RWPE2 (cell line): Measurements from ENCODE around the gene NTMT2.
"Not testable (repeated sequence)": the region's sequence is repeated elsewhere in the genome, so short reads cannot be mapped to it uniquely, and the experiment has no call there.

Source experiments
- ATAC-seq: fragments of 200-7000 bp; cut with Tn5 transposase; 3 replicates; pipeline ENCODE4 v1.9.1; 2021; ENCODE audit warnings: low read depth
- DNase-seq: peaks from one replicate; pipeline ENCODE4 v3.0.0-alpha.2; 2020; ENCODE audit warnings: low spot score
- H3K27ac ChIP-seq: fragments of 450-650 bp; 2 replicates; pipeline ENCODE4 v1.5.1; 2017; ENCODE audit warnings: mild to moderate bottlenecking; ENCODE audit not compliant: poor library complexity, severe bottlenecking
- H3K27me3 ChIP-seq: fragments of 250-450 bp; sonication (Bioruptor Pico); 2 replicates; pipeline ENCODE4 v1.5.1; 2021; ENCODE audit warnings: mild to moderate bottlenecking, moderate library complexity; ENCODE audit not compliant: insufficient read depth, poor library complexity, severe bottlenecking
- H3K36me3 ChIP-seq: fragments of 250-450 bp; sonication (Bioruptor Pico); 2 replicates; pipeline ENCODE4 v1.5.1; 2020; ENCODE audit warnings: low read depth, mild to moderate bottlenecking, moderate library complexity
- H3K4me1 ChIP-seq: fragments of 250-450 bp; sonication (Bioruptor Pico); 2 replicates; pipeline ENCODE4 v1.5.1; 2021; ENCODE audit warnings: mild to moderate bottlenecking, moderate library complexity; ENCODE audit not compliant: insufficient read depth, poor library complexity, severe bottlenecking
- H3K4me3 ChIP-seq: fragments of 250-450 bp; sonication (Bioruptor Pico); 2 replicates; pipeline ENCODE4 v1.5.1; 2021; ENCODE audit warnings: mild to moderate bottlenecking, moderate library complexity; ENCODE audit not compliant: severe bottlenecking
- H3K9me3 ChIP-seq: fragments of 250-450 bp; sonication (Bioruptor Pico); 2 replicates; pipeline ENCODE4 v1.5.1; 2021; ENCODE audit warnings: mild to moderate bottlenecking, moderate library complexity; ENCODE audit not compliant: severe bottlenecking
- TF ChIP-seq, protein P1 (sequence below): fragments of 450-650 bp; IDR thresholded peaks from one replicate; pipeline ENCODE4 v1.5.1; 2017; ENCODE audit warnings: mild to moderate bottlenecking, moderate library complexity; ENCODE audit not compliant: poor library complexity, severe bottlenecking

Gene NTMT2

DNA sequence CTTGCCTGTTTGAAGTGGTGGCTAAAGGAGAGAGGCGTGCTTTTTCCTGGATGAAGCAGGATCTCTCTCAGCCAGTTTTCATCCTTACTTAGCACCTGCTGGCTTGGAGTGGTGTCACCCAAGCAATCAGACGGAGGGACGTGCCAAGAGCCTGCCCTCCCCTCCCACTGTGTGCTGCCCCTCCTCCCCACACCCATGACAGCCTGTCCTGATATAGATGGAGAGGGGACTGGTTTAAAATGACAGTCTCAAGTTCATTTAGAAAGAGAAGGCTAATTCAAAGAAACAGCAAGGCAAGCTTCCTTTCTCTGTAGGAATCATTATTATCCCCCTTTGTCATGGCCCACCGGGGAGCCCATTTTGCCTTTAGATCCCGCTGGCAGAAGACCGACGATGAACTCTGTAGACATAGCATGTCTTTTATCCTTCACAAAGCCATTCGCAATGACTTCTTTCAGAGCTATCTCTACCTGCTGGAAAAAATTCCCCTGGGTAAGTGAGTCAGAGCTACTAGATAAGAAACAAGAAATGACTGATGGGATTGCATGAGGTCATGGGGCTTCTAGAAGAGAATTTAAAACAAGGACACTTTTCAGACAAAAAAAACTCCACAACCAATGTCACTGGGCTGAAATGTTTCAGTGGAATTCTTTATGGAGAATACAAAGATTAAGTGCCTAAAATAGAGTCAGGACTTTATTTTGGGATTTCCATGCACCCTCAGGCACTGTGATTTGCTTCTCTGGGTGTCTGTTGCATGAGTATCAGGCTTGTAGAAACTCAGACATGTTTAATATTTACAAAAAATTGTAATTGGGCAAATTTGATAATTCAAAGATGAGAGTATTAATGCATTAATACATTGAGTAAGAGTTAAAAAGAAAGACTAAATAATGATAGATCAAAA lies at the start of gene NTMT2:
Gene NTMT2, plus strand, starts transcription at position 190 of the 907 bp plus-strand sequence. Its CDS starts 149 bp downstream, at position 339.
- H3K4me1 ChIP-seq, result no peaks in the 10 kb centered on the region
- TF ChIP-seq, protein P1, sequence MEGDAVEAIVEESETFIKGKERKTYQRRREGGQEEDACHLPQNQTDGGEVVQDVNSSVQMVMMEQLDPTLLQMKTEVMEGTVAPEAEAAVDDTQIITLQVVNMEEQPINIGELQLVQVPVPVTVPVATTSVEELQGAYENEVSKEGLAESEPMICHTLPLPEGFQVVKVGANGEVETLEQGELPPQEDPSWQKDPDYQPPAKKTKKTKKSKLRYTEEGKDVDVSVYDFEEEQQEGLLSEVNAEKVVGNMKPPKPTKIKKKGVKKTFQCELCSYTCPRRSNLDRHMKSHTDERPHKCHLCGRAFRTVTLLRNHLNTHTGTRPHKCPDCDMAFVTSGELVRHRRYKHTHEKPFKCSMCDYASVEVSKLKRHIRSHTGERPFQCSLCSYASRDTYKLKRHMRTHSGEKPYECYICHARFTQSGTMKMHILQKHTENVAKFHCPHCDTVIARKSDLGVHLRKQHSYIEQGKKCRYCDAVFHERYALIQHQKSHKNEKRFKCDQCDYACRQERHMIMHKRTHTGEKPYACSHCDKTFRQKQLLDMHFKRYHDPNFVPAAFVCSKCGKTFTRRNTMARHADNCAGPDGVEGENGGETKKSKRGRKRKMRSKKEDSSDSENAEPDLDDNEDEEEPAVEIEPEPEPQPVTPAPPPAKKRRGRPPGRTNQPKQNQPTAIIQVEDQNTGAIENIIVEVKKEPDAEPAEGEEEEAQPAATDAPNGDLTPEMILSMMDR, result no peak
- no peak within 1 kb of the TSS for H3K4me3 ChIP-seq
- H3K27me3 ChIP-seq, result no peaks in the 10 kb centered on the region
- DNase-seq, result no peak
- 0 out of 3 replicates have a peak, but pooled peaks have one; percentile 25 for ATAC-seq
- H3K9me3 ChIP-seq, result no peaks in the 10 kb centered on the region
- no peak within 1 kb of the TSS for H3K27ac ChIP-seq
- H3K36me3 ChIP-seq, result no peaks in the 10 kb centered on the region

DNA sequence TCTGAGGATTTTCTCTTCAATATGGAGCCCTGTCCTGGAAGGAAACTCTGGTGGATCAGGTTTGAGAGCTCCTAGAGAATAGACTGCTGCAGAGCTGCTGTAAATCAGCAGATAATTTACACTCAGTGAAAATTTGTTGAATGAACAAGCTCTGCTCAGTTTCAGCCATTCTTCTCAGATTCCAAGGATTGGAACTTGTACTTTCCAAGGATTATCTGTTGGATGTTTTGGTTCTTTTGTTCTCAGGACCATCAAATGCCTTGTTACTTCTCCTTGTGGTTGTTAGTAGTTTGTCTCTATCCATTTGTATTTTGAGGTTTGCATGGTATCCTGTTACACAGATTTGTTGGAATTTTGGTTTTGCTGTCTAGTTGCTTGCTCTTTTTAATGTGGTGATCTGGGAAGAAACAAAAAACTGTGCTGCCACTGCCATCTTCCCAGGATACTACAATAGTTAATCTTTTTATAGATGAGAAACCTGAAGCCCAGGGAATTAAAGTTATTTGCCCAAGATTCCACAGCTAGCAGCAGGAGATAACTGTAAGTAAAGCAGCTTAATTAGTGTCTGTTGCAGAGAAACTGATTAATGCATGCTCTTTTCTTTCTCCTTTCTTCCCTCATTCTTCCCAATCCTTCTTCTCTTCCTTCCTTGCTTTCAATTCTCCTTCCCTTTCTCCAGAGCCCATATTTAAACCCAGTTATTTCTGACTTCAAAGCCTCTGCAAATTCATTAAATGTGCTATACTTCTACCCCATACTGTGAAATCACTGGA lies 49.6 kb upstream of the NTMT2 start:
- H3K9me3 ChIP-seq, result no peaks in the 10 kb centered on the region
- DNase-seq, result no peak

DNA sequence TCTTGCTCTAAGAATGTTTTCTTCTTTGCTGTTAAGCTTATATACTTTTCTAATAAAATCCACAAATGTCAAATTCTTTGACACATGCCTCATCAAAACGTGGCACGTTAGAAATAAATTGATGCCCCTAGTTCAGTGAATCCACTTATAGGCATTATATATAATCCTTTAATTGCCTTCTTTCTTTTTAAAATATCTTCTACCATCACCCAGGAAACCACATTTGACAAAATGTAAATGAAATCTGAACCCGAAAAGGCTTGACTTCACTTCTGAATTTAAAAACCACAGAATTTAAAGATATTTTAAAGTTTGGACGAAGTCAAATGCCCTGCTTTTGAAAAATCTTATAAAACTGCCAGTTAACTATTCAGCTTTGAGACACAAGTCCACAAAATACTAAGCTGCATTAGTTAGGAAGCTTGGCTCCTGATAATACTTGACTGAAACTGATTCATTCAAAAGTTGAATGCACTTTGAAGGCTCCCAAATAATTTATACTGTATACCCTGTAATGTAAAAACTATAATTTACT lies 48.9 kb upstream of the NTMT2 start:
- Histone ChIP-seq H3K27ac (no peak overlapping the region), H3K4me1 (no peaks in the 10 kb centered on the region), H3K9me3 (no peaks in the 10 kb centered on the region), H3K4me3 (no peak overlapping the region), H3K27me3 (no peaks in the 10 kb centered on the region), H3K36me3 (no peaks in the 10 kb centered on the region)
- TF ChIP-seq, protein P1, result no peak
- no peak for ATAC-seq
- no peak for DNase-seq

More for the DNA sequence above, 49.6 kb upstream of the NTMT2 start:
- Histone ChIP-seq H3K4me3 (no peak overlapping the region), H3K36me3 (no peaks in the 10 kb centered on the region), H3K27ac (no peak overlapping the region), H3K4me1 (no peaks in the 10 kb centered on the region), H3K27me3 (no peaks in the 10 kb centered on the region)
- TF ChIP-seq, protein P1, result no peak
- ATAC-seq, result no peak

DNA sequence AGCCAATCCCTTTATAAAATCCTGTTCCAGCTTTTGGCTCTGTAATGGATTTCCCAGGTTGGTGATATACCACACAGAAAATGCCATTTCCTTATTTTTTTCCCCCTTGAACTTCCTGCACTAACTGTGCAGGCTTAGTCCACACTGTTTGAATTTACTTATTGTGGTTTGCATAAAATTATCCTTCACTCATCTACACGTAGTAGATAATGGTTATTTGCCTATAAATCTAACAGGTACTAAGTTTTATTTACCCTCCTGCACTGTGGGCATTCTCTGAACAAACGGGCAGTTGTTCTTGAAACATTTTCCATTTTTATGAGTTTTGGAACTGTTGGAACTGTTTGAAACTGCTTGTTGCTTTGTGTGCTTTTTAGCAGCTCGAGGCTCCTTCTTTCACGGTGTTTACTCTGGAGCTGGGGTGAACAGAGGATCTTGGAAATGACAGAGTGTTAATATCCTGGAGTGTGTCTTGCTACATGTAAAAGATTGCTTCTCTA lies 48.3 kb upstream of the NTMT2 start:
- Histone ChIP-seq H3K36me3 (no peaks in the 10 kb centered on the region), H3K4me1 (no peaks in the 10 kb centered on the region), H3K9me3 (no peaks in the 10 kb centered on the region), H3K27ac (no peak overlapping the region), H3K27me3 (no peaks in the 10 kb centered on the region), H3K4me3 (no peak overlapping the region)
- ATAC-seq (no peak), DNase-seq (no peak)
- TF ChIP-seq, protein P1, result no peak

DNA sequence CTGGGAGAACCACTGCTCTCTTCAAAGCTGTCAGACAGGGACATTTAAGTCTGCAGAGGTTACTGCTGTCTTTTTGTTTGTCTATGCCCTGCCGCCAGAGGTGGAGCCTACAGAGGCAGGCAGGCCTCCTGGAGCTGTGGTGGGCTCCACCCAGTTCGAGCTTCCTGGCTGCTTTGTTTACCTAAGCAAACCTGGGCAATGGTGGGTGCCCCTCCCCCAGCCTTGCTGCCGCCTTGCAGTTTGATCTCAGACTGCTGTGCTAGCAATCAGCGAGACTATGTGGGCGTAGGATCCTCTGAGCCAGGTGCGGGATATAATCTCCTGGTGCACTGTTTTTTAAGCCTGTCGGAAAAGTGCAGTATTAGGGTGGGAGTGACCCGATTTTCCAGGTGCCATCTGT lies 32.6 kb upstream of the NTMT2 start:
- not testable (repeated sequence) for ATAC-seq, H3K4me1 ChIP-seq

More for the DNA sequence above, 32.6 kb upstream of the NTMT2 start:
- not testable (repeated sequence) for H3K9me3 ChIP-seq, DNase-seq, H3K4me3 ChIP-seq, H3K36me3 ChIP-seq, H3K27me3 ChIP-seq, H3K27ac ChIP-seq
